ENCODE measurements around the gene SOCS1. TPM values are rescaled to one million over a fixed set of nuclear protein-coding genes. Genes with fewer than 3 reads are reported as not detected.

Gene SOCS1
- total and polyA plus RNA-seq, 9 of the 15 experiments (the other 6 are each of a cell fraction or from before 2014, with no cell fraction given) = 0.04 to 7.5 (median 2.3) TPM

- no peaks in the 10 kb centered on the region for H3K9me1 ChIP-seq (ENCODE audit: control insufficient read depth, insufficient read depth, low read length)
- H3K36me3 ChIP-seq (ENCODE audit: control insufficient read depth, insufficient read depth, low read length) = no peaks in the 10 kb centered on the region
- no peak within 1 kb of the TSS for H3K4me3 ChIP-seq
- DNase-seq (ENCODE audit: extremely low read depth in 1 of 4, low spot score in 3 of 4) = no peak
- no peaks in the 10 kb centered on the region for H3K79me2 ChIP-seq (ENCODE audit: control insufficient read depth, insufficient read depth, low read length)
- ChIA-PET CTCF (ENCODE audit: low intra/inter-chr PET ratio) (no interaction called here), POLR2A (interaction anchor here (0.5 to 1.8 kb wide), 5 partner anchors 11 to 1565 kb away, joined by 3 to 8 read pairs (median 4); partner anchors contain the start of gene SOCS1)
- ATAC-seq = peak; percentile 35; the same call in 2 of the 3 replicates
- no peak within 1 kb of the TSS for H3K4me2 ChIP-seq (ENCODE audit: insufficient read depth, low read length)
- 32% methylated on average over 29 of the region's 30 CpGs for WGBS (ENCODE audit: insufficient coverage, low coverage, missing lambda C conversion rate)
- no TSS peak for BruUV-seq (replicated peaks)
- intact Hi-C loops (cut with micrococcal nuclease) = no loop called here
- FAIRE-seq = no peak
- in situ Hi-C loops (cut with MboI) = no loop called here
- peaks cover 0 to 16% of the 10 kb centered on the region in 2 experiments; a peak in 1 of 5 replicates for H3K4me1 ChIP-seq (replicated peaks in 1 of 2; ENCODE audit: control insufficient read depth in 2 of 2, insufficient read depth in 2 of 2, low read length in 2 of 2)
- TF ChIP-seq ZNF778 (CRISPR knock-in tag; IDR thresholded peaks at IDR 0.05) (no peak), USF2 (CRISPR knock-in tag; IDR thresholded peaks at IDR 0.05) (no peak), JUN (IDR thresholded peaks at IDR 0.05; ENCODE audit: borderline replicate concordance, low read depth, low read length) (no peak), JUN (CRISPR knock-in tag; IDR thresholded peaks at IDR 0.05; ENCODE audit: borderline replicate concordance) (no peak), MAFF (IDR thresholded peaks at IDR 0.05; ENCODE audit: low read length) (no peak), ZNF589 (CRISPR knock-in tag; IDR thresholded peaks at IDR 0.05; ENCODE audit: low read depth) (no peak), RFX1 (IDR thresholded peaks at IDR 0.05) (no peak), MCM2 (IDR thresholded peaks at IDR 0.05; ENCODE audit: low read depth) (no peak), NFIC (IDR thresholded peaks at IDR 0.05) (peak; percentile 43; the same call in 1 of the 2 replicates)
- peak within 1 kb of the TSS in 1 of 2 experiments; percentile 12; a peak in 1 of 4 replicates for H3K9ac ChIP-seq (ENCODE audit: insufficient read depth in 1 of 2, low read depth in 2 of 2, low read length in 2 of 2)
- peak within 1 kb of the TSS; percentile 45; the same call in 1 of the 2 replicates for H2AFZ ChIP-seq (ENCODE audit: low read depth, low read length)
- H4K20me1 ChIP-seq (replicated peaks; ENCODE audit: control insufficient read depth, insufficient read depth, low read length) = 0 out of 2 replicates have a peak, but pooled peaks cover 2% of the 10 kb centered on the region
- H3K27me3 ChIP-seq (ENCODE audit: control insufficient read depth in 2 of 2, insufficient read depth in 2 of 2, low read length in 2 of 2) = peaks cover 23 to 37% of the 10 kb centered on the region in 2 experiments; a peak in 4 of 5 replicates
- no peaks in the 10 kb centered on the region for H3K9me3 ChIP-seq (replicated peaks; ENCODE audit: control insufficient read depth, insufficient read depth, low read depth, low read length)
- H3K27ac ChIP-seq (ENCODE audit: extremely low read depth, low read depth, low read length) = no peak within 1 kb of the TSS
Measured at GRCh38 chr16:11272921-11273720, 17.1 kb upstream of the SOCS1 start, which contains the start of gene PRM3. Gene PRM3 (minus strand): TSS chr16:11273629. CDS start chr16:11273595, 34 bp downstream.

All from K562 (cell line).